Thoracic aorta (tissue), 2 donors: Measurements from ENCODE around the gene CSNK2A3. TPM values are rescaled to one million over a fixed set of nuclear protein-coding genes. Genes with fewer than 3 reads are reported as not detected.
"Not testable (repeated sequence)": the region's sequence is repeated elsewhere in the genome, so short reads cannot be mapped to it uniquely, and the experiment has no call there.

Source experiments
- ATAC-seq: fragments of 150-250 bp; one replicate; pipeline ENCODE4 v1.8.0; 2017; ENCODE audit warnings: low read depth; ENCODE audit not compliant: insufficient number of reproducible peaks, low FRiP score
- DNase-seq: peaks from one replicate; pipeline ENCODE4 v3.0.0-alpha.2; 2020; ENCODE audit warnings: low spot score
- H3K27ac ChIP-seq, 2 donors: fragments of 200-600 bp; sonication (generic); 1 replicate in 1 of 2; 2 replicates in 1 of 2; pipeline ENCODE4 v1.5.1; 2016; ENCODE audit warnings: mild to moderate bottlenecking in 2 of 2, moderate library complexity in 2 of 2
- H3K27me3 ChIP-seq: fragments of 200-600 bp; sonication (generic); replicated peaks from 2 replicates; pipeline ENCODE4 v1.6.0; 2016; ENCODE audit warnings: mild to moderate bottlenecking; ENCODE audit not compliant: insufficient read depth
- H3K36me3 ChIP-seq: fragments of 200-600 bp; sonication (generic); one replicate; pipeline ENCODE4 v1.5.1; 2016
- H3K4me1 ChIP-seq, 2 donors: fragments of 200-600 bp; sonication (generic); 1 replicate in 1 of 2; 2 replicates in 1 of 2; pipeline versions ENCODE4 v1.5.1 to v1.6.0; 2016; ENCODE audit warnings: low read depth in 2 of 2, mild to moderate bottlenecking in 1 of 2; ENCODE audit not compliant: control insufficient read depth in 1 of 2
- H3K4me3 ChIP-seq: fragments of 200-600 bp; sonication (generic); 2 replicates; pipeline ENCODE4 v1.5.1; 2016; ENCODE audit warnings: mild to moderate bottlenecking
- H3K9me3 ChIP-seq: fragments of 200-600 bp; sonication (generic); 2 replicates; pipeline ENCODE4 v1.5.1; 2016
- total RNA-seq, 2 donors: library from RNA; depleted of rRNA; stranded (reverse); fragments of >200 nt; gene quantifications; one replicate each; pipeline versions ENCODE4 v1.1.0 to v1.2.3, GENCODE V29; 2016
- TF ChIP-seq, protein P1 (sequence below): fragments of 200-600 bp; sonication (generic); IDR thresholded peaks from one replicate; pipeline ENCODE4 v1.5.1; 2019; ENCODE audit warnings: antibody characterized with exemption

CSNK2A3 gene
- total RNA-seq, result 1 to 10 TPM; 1.1 TPM

- not testable (repeated sequence) for H3K4me3 ChIP-seq, H3K27ac ChIP-seq, H3K27me3 ChIP-seq, ATAC-seq, H3K36me3 ChIP-seq, H3K9me3 ChIP-seq, DNase-seq
- H3K4me1 ChIP-seq, result peaks cover 3 to 24% of the 10 kb centered on the region in 2 donors
These were observed at the start of gene CSNK2A3 for GRCh38 chr11:11352878-11353277. Gene CSNK2A3, minus strand, starts transcription at chr11:11353250. Its CDS starts 131 bp downstream, at chr11:11353119.

GRCh38 chr11:11401960-11402535 is 49.0 kb upstream of the CSNK2A3 start:
- ATAC-seq (no peak), DNase-seq (no peak)
- H3K4me1 ChIP-seq, result peaks cover 6 to 32% of the 10 kb centered on the region in 2 donors
- no peaks in the 10 kb centered on the region for H3K27me3 ChIP-seq
- H3K4me3 ChIP-seq, result no peak overlapping the region
- no peaks in the 10 kb centered on the region for H3K9me3 ChIP-seq
- TF ChIP-seq, protein P1, sequence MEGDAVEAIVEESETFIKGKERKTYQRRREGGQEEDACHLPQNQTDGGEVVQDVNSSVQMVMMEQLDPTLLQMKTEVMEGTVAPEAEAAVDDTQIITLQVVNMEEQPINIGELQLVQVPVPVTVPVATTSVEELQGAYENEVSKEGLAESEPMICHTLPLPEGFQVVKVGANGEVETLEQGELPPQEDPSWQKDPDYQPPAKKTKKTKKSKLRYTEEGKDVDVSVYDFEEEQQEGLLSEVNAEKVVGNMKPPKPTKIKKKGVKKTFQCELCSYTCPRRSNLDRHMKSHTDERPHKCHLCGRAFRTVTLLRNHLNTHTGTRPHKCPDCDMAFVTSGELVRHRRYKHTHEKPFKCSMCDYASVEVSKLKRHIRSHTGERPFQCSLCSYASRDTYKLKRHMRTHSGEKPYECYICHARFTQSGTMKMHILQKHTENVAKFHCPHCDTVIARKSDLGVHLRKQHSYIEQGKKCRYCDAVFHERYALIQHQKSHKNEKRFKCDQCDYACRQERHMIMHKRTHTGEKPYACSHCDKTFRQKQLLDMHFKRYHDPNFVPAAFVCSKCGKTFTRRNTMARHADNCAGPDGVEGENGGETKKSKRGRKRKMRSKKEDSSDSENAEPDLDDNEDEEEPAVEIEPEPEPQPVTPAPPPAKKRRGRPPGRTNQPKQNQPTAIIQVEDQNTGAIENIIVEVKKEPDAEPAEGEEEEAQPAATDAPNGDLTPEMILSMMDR, result no peak
- no peak overlapping the region for H3K27ac ChIP-seq
- H3K36me3 ChIP-seq, result no peaks in the 10 kb centered on the region

GRCh38 chr11:11400635-11401232 is 47.7 kb upstream of the CSNK2A3 start:
- TF ChIP-seq, protein P1, result no peak
- Histone ChIP-seq H3K36me3 (no peaks in the 10 kb centered on the region), H3K27me3 (no peaks in the 10 kb centered on the region), H3K4me1 (peaks cover 6 to 29% of the 10 kb centered on the region in 2 donors), H3K4me3 (no peak overlapping the region), H3K27ac (no peak overlapping the region), H3K9me3 (no peaks in the 10 kb centered on the region)
- ATAC-seq (no peak), DNase-seq (no peak)

DNA sequence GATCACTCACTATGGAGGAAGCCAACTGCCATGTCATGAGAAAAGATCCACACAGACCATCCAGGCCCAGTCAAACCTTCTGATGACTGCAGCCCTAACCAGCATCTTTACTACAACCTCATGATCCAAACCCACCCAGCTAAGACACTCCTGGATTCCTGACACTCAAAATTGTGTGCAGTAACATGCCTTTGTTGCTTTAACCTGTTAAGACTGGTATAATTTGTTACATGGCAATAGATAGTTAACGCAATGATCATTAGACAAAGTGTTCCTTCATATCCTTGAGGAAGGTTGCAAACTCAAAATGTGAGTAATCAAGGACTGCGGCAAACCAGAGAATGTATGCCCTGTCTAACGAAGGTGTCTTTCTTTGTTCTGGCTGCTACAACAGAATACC is 47.1 kb upstream of the CSNK2A3 start:
- Histone ChIP-seq H3K27ac (no peak overlapping the region), H3K9me3 (no peaks in the 10 kb centered on the region), H3K4me1 (peaks cover 6 to 26% of the 10 kb centered on the region in 2 donors), H3K36me3 (no peaks in the 10 kb centered on the region), H3K27me3 (no peaks in the 10 kb centered on the region), H3K4me3 (no peak overlapping the region)
- ATAC-seq, result no peak
- no peak for DNase-seq
- TF ChIP-seq, protein P1, result no peak

GRCh38 chr11:11397781-11398180 is 44.7 kb upstream of the CSNK2A3 start:
- no peak overlapping the region for H3K27ac ChIP-seq
- no peak overlapping the region for H3K4me3 ChIP-seq
- no peaks in the 10 kb centered on the region for H3K36me3 ChIP-seq
- H3K4me1 ChIP-seq, result peaks cover 0 to 9% of the 10 kb centered on the region in 2 donors
- no peaks in the 10 kb centered on the region for H3K9me3 ChIP-seq
- TF ChIP-seq, protein P1, result no peak
- H3K27me3 ChIP-seq, result no peaks in the 10 kb centered on the region
- ATAC-seq, result no peak
- DNase-seq, result no peak
